HG03066 (cell line): ENCODE data around the gene ENPP7.

Source experiments
- ATAC-seq: cut with Tn5 transposase; IDR thresholded peaks from one replicate; pipeline ENCODE4 v1.9.1; 2021; ENCODE audit warnings: low read depth; ENCODE audit not compliant: unreplicated experiment

Gene ENPP7, protein sequence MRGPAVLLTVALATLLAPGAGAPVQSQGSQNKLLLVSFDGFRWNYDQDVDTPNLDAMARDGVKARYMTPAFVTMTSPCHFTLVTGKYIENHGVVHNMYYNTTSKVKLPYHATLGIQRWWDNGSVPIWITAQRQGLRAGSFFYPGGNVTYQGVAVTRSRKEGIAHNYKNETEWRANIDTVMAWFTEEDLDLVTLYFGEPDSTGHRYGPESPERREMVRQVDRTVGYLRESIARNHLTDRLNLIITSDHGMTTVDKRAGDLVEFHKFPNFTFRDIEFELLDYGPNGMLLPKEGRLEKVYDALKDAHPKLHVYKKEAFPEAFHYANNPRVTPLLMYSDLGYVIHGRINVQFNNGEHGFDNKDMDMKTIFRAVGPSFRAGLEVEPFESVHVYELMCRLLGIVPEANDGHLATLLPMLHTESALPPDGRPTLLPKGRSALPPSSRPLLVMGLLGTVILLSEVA

DNA sequence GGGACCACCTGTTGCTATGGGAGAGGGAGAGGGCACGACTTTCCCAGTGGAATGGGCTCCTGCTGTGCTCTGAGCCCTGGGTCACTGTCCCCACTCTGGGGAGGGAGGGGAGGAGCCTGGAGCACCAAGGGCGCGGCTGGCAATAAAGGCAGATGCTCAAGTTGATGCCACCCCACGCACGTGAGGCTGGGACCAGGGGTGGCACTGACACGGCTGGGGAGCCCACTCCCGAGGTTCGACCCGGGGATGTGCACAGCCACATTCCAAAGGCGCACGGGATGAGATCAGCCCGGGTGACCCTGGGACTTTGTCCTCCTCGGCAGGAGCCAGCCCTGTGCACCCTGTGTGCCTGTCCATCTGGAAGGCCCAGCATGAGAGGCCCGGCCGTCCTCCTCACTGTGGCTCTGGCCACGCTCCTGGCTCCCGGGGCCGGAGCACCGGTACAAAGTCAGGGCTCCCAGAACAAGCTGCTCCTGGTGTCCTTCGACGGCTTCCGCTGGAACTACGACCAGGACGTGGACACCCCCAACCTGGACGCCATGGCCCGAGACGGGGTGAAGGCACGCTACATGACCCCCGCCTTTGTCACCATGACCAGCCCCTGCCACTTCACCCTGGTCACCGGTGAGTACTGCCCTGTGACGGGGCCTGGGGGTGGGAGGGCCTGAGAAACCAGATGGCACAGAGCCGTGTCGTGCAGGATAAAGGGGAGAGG lies at the start of gene ENPP7:
ENPP7 (plus strand) TSS at position 175 of the 715 bp plus-strand sequence; CDS start at position 372, 197 bp downstream.
- ATAC-seq: no peak

GRCh38 chr17:79681101-79681621 lies 49.6 kb upstream of the ENPP7 start:
- no peak for ATAC-seq

GRCh38 chr17:79681628-79682261 lies 49.0 kb upstream of the ENPP7 start:
- ATAC-seq: no peak

GRCh38 chr17:79683365-79683764 lies 47.4 kb upstream of the ENPP7 start:
- ATAC-seq: no peak

GRCh38 chr17:79684132-79684985 lies 46.4 kb upstream of the ENPP7 start:
- ATAC-seq: no peak

DNA sequence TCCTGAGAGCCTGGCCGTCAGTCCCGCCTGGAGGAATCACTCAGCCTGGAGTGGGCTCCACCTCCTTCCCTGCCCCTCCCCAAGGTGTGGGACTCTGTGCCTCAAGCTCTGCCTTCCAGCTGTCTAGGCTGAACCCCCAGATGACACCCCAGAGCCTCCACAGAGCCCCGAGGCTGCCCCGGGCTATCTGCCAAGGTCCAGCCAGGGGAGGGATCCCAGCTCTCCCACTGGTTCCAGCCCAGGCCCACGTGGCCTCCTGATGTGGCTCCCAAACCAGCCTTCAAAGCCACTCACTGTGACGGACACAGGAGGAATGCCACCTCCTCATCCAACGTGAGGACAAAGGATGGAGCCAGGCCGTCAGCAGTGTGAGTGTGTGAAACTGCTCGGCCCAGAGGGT lies 45.6 kb upstream of the ENPP7 start:
- no peak for ATAC-seq

DNA sequence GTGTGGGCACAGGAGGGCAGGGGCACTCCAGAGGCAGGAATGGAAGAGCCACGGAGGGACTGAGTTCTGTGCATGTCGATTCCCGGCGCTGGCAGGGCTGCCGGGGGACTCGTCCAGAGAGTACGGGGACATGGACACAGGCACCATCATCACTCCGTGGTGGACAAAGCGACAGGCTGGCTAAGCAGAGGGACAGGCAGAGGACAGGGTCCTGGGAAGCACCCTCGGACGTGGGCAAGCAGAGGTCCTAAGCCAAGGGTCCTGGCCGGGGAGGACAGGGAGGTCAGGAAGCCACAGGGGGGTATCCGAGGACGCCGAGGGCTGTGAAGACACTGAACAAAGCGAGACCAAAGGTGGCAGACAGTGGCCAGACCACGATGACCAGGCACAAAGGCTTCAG lies 44.3 kb upstream of the ENPP7 start:
- no peak for ATAC-seq

DNA sequence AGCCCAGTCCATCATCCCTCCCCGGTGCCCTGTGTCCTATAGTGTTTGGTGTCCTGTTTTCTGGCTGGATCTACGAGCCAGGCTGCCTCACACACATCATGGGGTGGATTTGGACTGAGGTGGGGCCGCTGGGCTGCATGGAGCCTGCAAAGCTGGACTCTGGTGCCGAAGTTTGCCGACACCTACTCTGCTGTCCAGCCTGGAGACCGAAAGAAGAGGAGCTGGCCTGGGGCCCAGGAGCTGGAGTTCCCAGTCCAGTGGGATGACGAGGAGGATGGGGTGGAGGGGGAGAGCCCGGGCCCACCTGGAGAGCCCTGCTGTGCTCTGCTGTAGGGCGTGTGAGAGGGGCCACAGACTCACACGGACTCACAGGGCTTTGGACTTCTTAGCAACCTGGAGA lies 40.3 kb upstream of the ENPP7 start:
- ATAC-seq: no peak

GRCh38 chr17:79690988-79691836 lies 39.5 kb upstream of the ENPP7 start:
- ATAC-seq: no peak

DNA sequence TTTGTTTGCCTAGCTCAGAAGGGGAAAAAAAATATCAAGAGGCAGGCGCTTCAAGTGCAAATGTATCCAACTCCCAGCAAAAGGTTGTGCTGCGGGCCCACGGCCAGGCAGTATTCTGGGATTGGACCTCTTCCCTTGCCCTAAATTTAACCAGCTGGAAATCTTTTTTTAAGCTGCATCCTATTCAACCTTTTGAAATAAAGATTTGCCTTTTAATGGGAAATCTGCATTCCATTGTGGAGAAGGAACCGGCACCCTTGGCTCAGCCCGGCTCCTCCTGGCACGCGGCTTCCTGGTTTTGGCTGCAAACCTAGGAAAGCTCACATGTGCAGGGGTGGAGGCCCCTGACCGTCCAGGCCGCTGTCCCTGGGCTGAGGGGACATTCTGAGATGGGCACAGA lies 38.8 kb upstream of the ENPP7 start:
- no peak for ATAC-seq

DNA sequence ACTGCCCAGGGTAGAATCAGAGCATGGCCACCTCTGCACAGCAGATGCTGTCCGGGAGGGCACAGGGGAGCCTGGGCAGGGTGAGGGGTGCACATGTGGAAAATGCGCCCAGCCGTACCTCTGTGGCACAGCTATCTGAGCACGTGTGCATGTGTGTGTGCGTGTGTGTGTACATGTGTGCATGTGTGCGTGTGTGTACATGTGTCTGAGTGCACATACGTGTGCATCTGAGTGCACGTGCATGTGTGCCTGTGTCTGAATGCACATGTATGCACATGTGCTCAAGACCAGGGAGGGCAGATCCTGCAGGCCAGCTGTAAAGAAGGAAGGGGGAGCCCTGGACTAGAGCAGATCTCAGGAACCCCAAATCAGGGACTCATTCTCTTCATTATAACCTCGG lies 37.3 kb upstream of the ENPP7 start:
- no peak for ATAC-seq

- ATAC-seq: no peak
Measured at GRCh38 chr17:79695293-79695790, 35.4 kb upstream of the ENPP7 start.

DNA sequence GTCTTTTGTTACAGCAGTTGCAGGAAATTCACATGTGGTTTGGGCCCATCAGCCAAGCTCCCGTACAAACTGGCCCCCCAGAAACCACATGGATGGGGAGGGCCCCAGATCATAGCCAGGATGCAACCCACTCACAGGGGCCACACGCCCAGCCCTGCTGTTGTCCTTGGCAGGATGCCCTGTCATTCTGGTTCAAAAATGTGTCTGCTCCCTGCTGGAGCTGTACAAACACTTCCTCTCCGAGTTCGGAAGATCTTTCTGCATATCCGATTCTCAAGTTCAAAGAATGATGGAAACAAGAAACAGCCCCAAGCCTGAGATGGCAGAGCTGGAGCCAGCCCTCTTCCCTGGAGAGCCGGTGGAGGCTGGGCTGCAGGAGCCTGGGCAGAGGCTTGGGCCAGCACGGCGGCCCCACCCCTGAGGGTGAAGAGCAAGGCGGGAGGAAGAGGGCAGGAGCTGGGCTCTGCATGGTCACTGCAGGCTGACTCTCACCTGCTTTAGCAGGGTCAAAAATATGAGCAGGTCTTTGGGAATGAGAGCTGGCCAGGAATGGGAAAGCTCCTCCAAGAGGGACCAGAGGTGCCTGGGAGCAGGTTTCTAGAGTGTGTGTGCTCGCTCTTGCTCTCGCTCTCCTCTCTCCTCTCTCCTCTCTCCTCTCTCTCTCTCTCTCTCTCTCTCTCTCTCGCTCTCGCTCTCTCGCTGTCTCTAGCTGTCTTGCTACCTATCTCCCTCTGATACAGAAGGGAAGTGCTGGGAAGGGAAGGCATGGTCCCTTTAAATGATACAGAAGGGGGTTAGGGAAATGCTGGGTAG lies 34.7 kb upstream of the ENPP7 start:
- ATAC-seq: no peak

DNA sequence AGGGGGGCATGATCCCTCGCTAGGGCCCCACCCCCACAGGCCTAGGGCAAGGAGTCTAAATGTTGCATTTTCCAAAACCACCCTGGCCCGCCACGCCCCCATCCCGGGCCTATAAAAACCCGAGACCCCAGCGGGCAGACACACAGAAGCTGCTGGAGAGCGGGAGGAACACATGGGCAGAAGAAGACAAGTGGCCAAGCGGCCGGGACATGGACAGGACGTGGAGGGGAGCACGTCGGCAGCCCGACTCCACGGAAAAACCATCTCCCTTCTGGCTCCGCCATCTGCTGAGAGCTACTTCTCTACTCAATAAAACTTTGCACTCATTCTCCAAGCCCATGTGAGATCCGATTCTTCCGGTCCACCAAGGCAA lies 34.1 kb upstream of the ENPP7 start:
- ATAC-seq: no peak

- ATAC-seq: no peak
Measured at GRCh38 chr17:79698146-79698846, 32.4 kb upstream of the ENPP7 start.

- ATAC-seq: no peak
Measured at GRCh38 chr17:79699386-79700036, 31.2 kb upstream of the ENPP7 start.

GRCh38 chr17:79700592-79700991 lies 30.2 kb upstream of the ENPP7 start:
- ATAC-seq: no peak
